HUES64 (cell line): ENCODE data around the gene CAPN15.
"Not testable (repeated sequence)": the region's sequence is repeated elsewhere in the genome, so short reads cannot be mapped to it uniquely, and the experiment has no call there.

Experiments used
- H3K27ac ChIP-seq: 2 replicates; pipeline ENCODE4 v1.7.0; 2013; ENCODE audit warnings: low read depth, low read length, inconsistent platforms
- H3K27me3 ChIP-seq: 2 replicates; pipeline ENCODE4 v1.6.1; 2013; ENCODE audit warnings: mild to moderate bottlenecking, low read length; ENCODE audit not compliant: insufficient read depth
- H3K36me3 ChIP-seq: 2 replicates; pipeline ENCODE4 v1.6.1; 2013; ENCODE audit warnings: mild to moderate bottlenecking, low read length; ENCODE audit not compliant: insufficient read depth
- H3K4me1 ChIP-seq: 2 replicates; pipeline ENCODE4 v1.6.1; 2013; ENCODE audit warnings: mild to moderate bottlenecking, low read length, moderate library complexity; ENCODE audit not compliant: insufficient read depth
- H3K4me3 ChIP-seq: 2 replicates; pipeline ENCODE4 v1.5.1; 2013; ENCODE audit warnings: mild to moderate bottlenecking, low read length, moderate library complexity
- H3K9ac ChIP-seq: 2 replicates; pipeline ENCODE4 v1.6.1; 2013; ENCODE audit warnings: mild to moderate bottlenecking, low read depth, low read length
- H3K9me3 ChIP-seq: 2 replicates; pipeline ENCODE4 v1.6.1; 2013; ENCODE audit warnings: low read depth, low read length; ENCODE audit not compliant: insufficient read depth
- WGBS: fragments of 150-250, 120-280 bp; methylation state at CpG from one replicate; pipeline ENCODE4 v1.1.7; 2013; ENCODE audit warnings: missing lambda C conversion rate; 5-methylcytosine and 5-hydroxymethylcytosine counted together

Gene CAPN15

DNA sequence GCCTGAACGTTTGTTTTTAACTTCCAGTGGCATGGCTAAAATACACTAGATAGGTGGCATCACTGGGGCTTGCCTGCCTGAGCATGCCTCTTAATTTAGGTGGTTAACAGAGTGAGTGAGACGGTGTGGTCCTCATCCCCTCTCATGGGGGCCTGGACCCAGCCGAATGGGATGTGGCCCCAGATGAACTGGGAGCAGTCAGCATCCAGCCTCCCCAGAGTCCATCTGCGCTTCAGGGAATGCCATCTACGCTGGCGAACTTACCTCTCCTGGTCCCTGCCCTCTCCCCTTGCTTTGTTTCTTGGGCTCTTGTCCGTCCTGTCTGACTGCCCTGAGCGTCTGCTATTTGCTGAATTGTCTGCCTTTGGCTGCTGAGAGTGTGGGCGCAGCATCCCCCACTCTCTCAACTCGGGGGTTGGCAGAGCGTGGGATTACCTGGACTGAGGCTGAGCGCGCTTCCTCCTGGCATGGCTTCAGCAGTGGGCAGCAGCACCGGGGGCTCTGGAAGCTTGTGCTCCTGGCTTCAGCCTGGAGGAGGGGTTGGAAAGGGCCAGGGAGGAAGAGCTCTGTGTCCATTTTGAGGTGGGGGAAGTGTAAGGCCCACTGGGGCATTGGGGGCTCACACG, 64.5 kb downstream of the CAPN15 start:
- H3K27ac ChIP-seq = no peak overlapping the region
- H3K4me3 ChIP-seq = no peak overlapping the region
- peaks cover 13% of the 10 kb centered on the region for H3K27me3 ChIP-seq
- H3K36me3 ChIP-seq = 0 out of 2 replicates have a peak, but pooled peaks cover 2% of the 10 kb centered on the region
- H3K9me3 ChIP-seq = no peaks in the 10 kb centered on the region
- 93% methylated on average over 15 of the region's 15 CpGs for WGBS
- H3K9ac ChIP-seq = no peak overlapping the region
- H3K4me1 ChIP-seq = peaks cover 4% of the 10 kb centered on the region; the same call in 1 of the 2 replicates

- H3K36me3 ChIP-seq = 0 out of 2 replicates have a peak, but pooled peaks cover 2% of the 10 kb centered on the region
- peaks cover 7% of the 10 kb centered on the region for H3K27me3 ChIP-seq
- no peaks in the 10 kb centered on the region for H3K9me3 ChIP-seq
- 0 out of 2 replicates have a peak overlapping the region, but pooled peaks have one; percentile 20 for H3K9ac ChIP-seq
- no peak overlapping the region for H3K27ac ChIP-seq
- 94% methylated on average over 24 of the region's 24 CpGs for WGBS
- H3K4me3 ChIP-seq = no peak overlapping the region
- peaks cover 4% of the 10 kb centered on the region; the same call in 1 of the 2 replicates for H3K4me1 ChIP-seq
These were observed 65.2 kb downstream of the CAPN15 start for GRCh38 chr16:592518-593306.

- Histone ChIP-seq H3K27me3 (peaks cover 7% of the 10 kb centered on the region), H3K27ac (no peak overlapping the region), H3K36me3 (0 out of 2 replicates have a peak, but pooled peaks cover 2% of the 10 kb centered on the region), H3K4me1 (no peaks in the 10 kb centered on the region), H3K4me3 (no peak overlapping the region), H3K9me3 (no peaks in the 10 kb centered on the region), H3K9ac (no peak overlapping the region)
- 95% methylated on average over 9 of the region's 9 CpGs for WGBS
These were observed 65.9 kb downstream of the CAPN15 start for GRCh38 chr16:593406-593805.

DNA sequence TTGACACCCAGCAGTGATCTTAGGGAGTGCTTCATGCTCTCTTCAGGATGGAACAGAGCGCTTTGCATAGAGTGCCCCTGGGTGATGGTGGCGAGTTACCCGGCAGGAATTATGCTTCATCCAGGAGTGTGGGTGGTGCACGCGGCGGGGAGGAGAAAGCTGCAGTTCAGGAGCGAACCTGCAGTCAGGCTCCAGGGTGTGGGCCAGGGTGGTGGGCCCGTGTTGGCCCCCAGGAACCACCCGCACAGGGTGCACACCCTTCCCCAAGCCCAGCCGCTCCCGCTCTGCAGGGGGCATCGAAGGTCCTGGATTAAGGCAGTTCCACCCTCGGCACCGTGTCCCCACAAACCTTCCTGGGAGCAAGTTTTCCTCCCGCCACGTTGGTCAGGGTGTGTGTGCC, 66.3 kb downstream of the CAPN15 start:
- Histone ChIP-seq H3K4me3 (no peak overlapping the region), H3K9me3 (no peaks in the 10 kb centered on the region), H3K27ac (no peak overlapping the region), H3K9ac (no peak overlapping the region), H3K36me3 (0 out of 2 replicates have a peak, but pooled peaks cover 2% of the 10 kb centered on the region), H3K4me1 (no peaks in the 10 kb centered on the region), H3K27me3 (peaks cover 7% of the 10 kb centered on the region)
- 89% methylated on average over 16 of the region's 16 CpGs for WGBS

GRCh38 chr16:595094-595528, 67.6 kb downstream of the CAPN15 start:
- H3K27ac ChIP-seq = no peak overlapping the region
- peaks cover 7% of the 10 kb centered on the region; the same call in 1 of the 2 replicates for H3K36me3 ChIP-seq
- H3K9ac ChIP-seq = no peak overlapping the region; the same call in 1 of the 2 replicates
- H3K4me1 ChIP-seq = no peaks in the 10 kb centered on the region
- H3K4me3 ChIP-seq = no peak overlapping the region
- WGBS = 94% methylated on average over 18 of the region's 18 CpGs
- peaks cover 3% of the 10 kb centered on the region; the same call in 1 of the 2 replicates for H3K9me3 ChIP-seq
- H3K27me3 ChIP-seq = peaks cover 7% of the 10 kb centered on the region

DNA sequence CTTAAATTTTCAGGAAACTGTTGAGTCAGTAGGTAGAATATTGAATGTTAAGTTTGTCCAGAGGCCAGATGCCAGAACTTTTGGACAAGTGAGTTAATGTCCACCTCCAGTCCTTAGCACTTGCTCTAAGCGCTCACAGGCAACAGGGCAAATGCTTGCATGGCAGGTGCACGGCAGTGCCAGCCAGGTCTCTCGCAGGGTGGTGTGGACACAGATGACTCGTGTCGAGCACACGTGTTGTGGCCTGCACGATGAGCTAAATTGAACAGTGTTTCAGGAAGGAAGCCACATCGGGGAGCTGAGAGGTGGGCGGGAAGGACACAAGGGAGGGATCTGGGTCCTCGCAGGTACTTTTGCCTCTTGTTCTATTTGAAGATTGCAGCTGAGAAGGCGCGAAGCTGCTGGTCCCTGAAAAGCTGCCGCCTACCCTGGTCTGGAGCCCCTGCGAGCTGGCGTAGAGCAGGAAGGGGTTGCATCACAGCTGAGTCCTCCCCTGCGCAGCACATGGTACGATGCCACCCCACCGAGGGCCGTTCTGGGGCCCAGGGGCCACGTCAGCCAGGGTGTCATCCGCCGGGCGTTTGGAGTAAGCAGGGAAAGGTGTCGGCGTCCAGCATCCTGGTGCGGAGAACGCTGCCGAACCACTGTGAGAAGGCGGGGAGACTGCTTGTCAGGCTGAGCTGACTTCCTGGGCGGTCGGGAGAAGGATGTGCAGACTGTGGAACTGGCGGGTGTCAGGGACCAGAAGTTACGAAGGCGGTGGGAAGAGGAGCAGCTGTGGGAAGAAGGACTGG, 68.6 kb downstream of the CAPN15 start:
- H3K9ac ChIP-seq = no peak overlapping the region

GRCh38 chr16:596736-597060, 69.2 kb downstream of the CAPN15 start:
- no peak overlapping the region for H3K4me3 ChIP-seq
- H3K27me3 ChIP-seq = no peaks in the 10 kb centered on the region
- H3K9ac ChIP-seq = no peak overlapping the region
- H3K4me1 ChIP-seq = no peaks in the 10 kb centered on the region
- WGBS = 95% methylated on average over 12 of the region's 12 CpGs
- peaks cover 3% of the 10 kb centered on the region; the same call in 1 of the 2 replicates for H3K9me3 ChIP-seq
- peaks cover 7% of the 10 kb centered on the region; the same call in 1 of the 2 replicates for H3K36me3 ChIP-seq
- H3K27ac ChIP-seq = no peak overlapping the region

More for the DNA sequence above, 68.6 kb downstream of the CAPN15 start:
- Histone ChIP-seq H3K27ac (no peak overlapping the region), H3K4me3 (no peak overlapping the region), H3K36me3 (peaks cover 7% of the 10 kb centered on the region; the same call in 1 of the 2 replicates), H3K9me3 (peaks cover 3% of the 10 kb centered on the region; the same call in 1 of the 2 replicates), H3K4me1 (no peaks in the 10 kb centered on the region), H3K27me3 (peaks cover 1% of the 10 kb centered on the region)
- 96% methylated on average over 34 of the region's 34 CpGs for whole genome bisulfite sequencing

GRCh38 chr16:597655-598054, 70.1 kb downstream of the CAPN15 start:
- not testable (repeated sequence) for H3K9ac ChIP-seq, H3K27me3 ChIP-seq, H3K4me3 ChIP-seq, H3K36me3 ChIP-seq, H3K9me3 ChIP-seq, H3K4me1 ChIP-seq, H3K27ac ChIP-seq
- 97% methylated on average over 7 of the region's 7 CpGs for WGBS

DNA sequence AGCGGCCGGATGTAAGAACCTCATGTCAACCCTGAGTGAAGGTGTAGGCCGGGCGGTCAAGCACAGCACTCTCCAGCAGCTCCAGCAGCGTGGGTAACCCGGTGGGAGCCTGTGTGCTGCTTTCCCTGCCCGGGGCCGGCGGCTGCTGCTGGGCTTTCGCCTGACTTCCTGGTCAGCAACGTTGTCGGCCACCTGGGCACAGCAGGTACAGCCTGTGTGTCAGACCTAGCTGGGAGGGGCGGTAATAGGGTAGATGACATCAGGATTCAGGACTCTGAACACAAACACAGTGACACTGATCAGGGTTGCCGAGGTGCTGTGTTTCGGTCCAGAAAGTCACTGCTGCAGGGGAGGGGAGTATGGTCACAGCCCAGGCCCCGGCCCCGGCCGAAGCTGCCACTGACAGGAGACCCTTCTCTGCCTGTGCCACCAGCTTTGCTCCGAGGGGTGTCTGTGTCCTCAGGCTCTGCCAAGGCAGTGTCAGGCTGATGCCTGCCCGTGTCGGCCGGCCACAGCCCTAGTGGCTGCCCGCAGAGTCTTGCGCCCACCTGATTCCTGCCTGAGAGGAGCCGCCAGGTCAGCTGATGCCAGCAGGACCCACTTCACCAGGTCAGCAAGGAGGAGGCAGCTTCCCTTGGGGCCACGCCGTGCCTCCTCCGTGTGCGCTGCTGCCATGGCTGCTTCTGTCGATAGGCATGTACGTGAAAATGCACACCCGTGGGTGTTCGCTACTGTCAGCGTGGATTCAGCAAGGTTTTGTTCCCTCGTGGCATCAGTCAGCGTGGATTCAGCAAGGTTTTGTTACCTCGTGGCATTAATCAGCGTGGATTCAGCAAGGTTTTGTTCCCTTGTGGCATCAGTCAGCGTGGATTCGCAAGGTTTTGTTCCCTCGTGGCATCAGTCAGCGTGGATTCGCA, 71.6 kb downstream of the CAPN15 start:
- no peak overlapping the region for H3K9ac ChIP-seq
- H3K4me3 ChIP-seq = no peak overlapping the region
- no peaks in the 10 kb centered on the region for H3K27me3 ChIP-seq
- WGBS = 97% methylated on average over 38 of the region's 43 CpGs
- H3K27ac ChIP-seq = no peak overlapping the region
- peaks cover 3% of the 10 kb centered on the region; the same call in 1 of the 2 replicates for H3K9me3 ChIP-seq
- peaks cover 5% of the 10 kb centered on the region; the same call in 1 of the 2 replicates for H3K36me3 ChIP-seq
- H3K4me1 ChIP-seq = no peaks in the 10 kb centered on the region

- H3K27ac ChIP-seq = no peak overlapping the region
- H3K9ac ChIP-seq = no peak overlapping the region
- peaks cover 5% of the 10 kb centered on the region; the same call in 1 of the 2 replicates for H3K36me3 ChIP-seq
- no peaks in the 10 kb centered on the region for H3K27me3 ChIP-seq
- peaks cover 5% of the 10 kb centered on the region; the same call in 1 of the 2 replicates for H3K9me3 ChIP-seq
- no peak overlapping the region for H3K4me3 ChIP-seq
- WGBS = 66% methylated on average over 7 of the region's 7 CpGs
- H3K4me1 ChIP-seq = no peaks in the 10 kb centered on the region
These were observed 73.3 kb downstream of the CAPN15 start for GRCh38 chr16:600781-601180.
